ENCODE data around the gene RHOBTB3.

The RHOBTB3 gene

DNA sequence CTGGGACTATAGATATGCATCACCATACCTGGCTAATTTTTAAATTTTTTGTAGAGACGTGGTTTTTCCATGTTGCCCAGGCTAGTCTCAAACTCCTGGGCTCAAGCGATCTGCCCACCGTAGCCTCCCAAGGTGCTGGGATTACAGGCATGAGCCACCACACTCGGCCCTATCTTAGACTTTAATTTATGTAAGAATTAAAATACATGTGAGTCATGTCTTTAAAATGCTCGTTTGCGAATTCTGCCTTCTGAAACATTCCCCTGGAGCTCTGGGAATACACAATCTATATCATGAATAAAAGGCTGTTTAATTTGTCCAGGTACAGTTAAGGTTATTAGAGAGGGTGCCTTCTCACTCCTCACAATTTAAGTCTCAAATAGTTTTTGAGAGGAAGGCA lies 32.8 kb downstream of the RHOBTB3 start:
- no peak for DNase-seq (ENCODE audit: low read depth in 2 of 2)

DNA sequence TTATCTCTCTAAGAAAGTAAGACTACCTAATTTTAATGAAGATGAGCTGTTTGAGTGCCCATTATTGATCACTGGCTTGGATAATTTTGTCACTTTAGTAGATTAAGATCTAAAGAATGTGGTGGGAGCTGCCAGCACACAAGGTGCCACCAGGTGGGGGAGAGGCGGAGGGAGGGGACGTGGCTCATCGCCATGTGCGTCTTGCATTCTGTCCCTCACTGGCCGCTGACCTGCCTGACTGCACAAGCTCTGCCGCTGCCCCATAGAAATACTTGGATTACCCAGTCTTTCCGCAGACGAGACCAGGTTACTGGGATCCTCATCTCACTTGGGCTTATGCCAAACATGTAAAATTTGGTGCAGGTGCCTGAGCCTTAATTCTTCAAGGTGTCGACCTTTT lies 37.6 kb downstream of the RHOBTB3 start:
- no peak for DNase-seq (ENCODE audit: low read depth in 2 of 2)

DNA sequence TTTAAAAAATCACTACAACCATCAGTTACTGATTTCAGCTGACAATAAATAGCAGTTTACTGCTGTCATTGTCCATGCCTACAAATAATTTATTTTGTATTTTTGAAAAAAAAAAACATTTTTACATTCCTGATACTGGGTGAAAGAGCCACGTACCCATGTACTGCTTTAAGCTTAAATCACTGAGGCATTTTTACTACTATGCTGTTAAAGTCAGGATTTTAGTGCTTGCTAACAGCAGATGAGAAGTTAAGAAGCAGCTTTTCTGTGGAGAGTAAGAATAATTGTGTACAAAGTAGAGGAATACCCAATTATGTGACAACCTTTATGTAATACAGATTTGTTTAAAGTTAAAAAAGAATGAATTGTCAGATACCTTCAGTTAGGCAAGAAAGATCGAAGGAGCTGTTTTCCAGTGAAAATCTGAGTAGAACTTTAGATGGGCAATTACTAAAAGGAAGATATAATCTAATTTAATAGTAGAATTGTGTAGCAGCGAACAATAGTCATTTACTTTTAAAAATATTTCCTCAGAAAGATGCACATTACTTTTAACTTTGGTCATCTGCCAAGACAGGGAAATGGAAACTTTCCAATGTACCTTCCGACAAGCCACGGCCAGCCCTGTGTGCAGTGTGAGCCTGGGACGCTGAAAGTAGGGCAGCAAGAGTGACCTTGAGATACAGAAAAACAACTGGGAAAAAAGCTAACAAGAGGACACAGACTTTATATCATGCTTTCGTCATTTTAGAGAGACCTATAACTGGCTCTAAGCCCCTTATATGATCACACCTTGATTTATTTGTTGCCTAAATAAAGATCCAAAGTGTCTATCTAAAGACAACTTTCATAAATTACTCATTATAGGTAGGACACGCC lies 39.9 kb downstream of the RHOBTB3 start:
- no peak for DNase-seq (ENCODE audit: low read depth in 2 of 2)

DNA sequence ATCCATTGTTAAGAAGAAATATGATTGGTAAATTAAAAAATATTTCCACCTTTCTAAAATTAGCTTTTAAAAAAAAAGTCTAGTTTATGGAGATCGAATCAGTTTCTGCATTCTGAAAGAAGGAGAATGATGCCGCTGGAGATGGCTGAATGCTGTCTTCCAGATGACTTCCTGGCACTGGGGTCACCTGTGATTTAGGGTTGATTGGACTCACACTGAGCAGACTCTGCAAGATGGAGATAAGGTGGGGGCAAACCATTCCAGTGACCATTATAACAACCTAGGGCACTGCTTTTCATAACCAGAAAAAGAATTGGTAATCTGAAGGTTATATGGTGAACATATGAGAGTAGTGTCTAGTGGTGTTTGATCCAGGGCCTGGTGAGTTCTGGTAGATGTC lies 40.8 kb downstream of the RHOBTB3 start:
- no peak for DNase-seq (ENCODE audit: low read depth in 2 of 2)

GRCh38 chr5:95773335-95774059 lies 42.4 kb downstream of the RHOBTB3 start:
- DNase-seq (ENCODE audit: low read depth in 2 of 2) = no peak

- no peak for DNase-seq (ENCODE audit: low read depth in 2 of 2)
These were observed 46.3 kb downstream of the RHOBTB3 start for GRCh38 chr5:95777441-95777840.

DNA sequence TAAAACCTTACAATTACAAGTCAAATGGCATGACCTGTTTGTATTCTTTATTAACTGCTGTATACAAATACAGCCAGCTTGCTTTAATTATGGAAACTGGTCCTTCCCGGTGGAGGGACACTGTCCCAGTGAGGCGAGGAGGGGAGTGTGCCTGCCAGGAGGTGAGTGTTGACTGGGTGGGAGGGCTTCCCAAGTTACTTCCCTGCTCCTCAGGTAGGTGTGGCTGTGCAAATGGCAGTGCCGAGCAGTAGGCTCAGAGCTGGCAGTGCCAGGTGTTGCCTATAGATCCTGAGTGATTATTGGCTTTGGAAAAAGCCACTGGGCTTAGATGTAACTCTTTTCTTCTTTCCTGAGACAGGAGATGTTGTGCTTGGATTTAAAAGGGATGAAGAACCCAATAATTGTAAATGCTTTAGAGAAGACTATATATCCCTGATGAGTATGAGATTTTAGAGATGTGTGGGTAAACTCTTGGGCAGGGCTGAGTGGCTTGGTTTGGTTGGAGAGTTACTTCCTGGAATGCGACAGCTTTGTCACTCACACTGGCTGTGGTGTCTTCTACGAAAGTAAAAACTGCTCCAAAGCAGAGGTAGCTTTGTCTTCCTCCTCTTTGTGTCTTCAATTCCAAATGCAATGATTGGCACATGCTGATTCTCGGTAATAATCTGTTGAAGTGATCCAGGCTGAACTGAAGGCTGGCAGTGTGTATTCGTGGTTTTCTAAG lies 47.7 kb downstream of the RHOBTB3 start:
- DNase-seq (ENCODE audit: low read depth in 2 of 2) = no peak

DNA sequence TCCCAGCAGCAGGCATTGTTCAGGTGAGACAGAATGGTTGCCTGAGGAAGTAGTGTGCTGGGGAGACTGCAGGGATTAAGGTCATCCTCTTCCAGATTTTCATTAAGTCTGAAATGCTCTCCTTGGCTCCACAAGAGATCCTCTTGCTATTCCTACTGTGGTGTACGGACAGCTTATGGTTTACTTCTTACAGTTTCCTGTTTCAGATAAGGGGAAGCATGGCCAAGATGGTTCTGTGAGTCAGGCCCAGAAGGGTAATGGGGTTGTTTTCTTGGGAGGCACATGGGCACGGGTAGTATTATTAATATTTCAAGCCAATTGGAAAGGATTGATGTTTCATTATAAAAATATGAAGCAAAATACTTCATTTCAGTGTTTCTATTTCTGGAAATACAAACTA lies 48.5 kb downstream of the RHOBTB3 start:
- DNase-seq (ENCODE audit: low read depth in 2 of 2) = no peak

DNA sequence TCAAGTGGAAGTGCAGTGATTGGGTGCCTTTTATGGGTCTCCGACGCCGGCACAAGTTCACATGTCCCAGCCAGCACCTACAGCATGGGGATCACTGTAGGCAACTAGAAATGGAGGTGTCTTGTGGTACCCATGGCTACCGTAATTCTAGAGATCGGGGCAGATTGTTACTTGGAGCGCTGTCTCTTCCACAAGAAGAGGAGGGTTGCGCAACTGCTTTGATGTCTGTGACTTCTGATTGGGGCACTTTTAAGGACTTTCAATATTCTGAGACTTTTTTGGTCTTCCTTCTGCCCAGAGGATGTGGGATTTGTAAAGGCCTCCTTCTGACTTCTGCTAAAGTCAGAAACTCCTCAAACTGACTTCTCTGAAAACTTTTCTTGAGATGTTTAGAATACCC lies 49.5 kb downstream of the RHOBTB3 start:
- DNase-seq (ENCODE audit: low read depth in 2 of 2) = no peak

DNA sequence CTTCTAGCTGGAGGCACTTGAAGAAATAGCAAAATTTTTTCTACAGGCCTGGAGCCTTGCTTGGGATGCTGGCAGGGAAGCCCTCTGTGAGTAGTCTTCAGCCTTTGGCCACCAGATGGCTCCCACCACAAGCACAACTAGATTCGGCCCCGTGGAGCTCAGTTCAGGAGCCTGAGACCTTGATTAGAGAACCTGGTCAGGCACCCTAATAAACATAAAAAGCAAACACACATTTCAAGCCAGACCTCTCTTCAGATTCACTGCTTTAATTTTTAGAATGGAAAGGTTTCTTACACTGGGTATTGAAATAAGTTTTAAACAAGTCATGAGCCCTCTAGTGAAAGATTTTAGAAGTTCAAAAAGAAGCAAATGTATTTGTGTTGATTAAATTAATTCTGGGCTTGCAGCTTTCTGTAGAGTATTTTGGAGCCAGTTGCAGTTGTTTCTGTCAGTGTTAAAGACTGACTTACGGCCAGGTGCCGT lies 50.0 kb downstream of the RHOBTB3 start:
- peak; percentile 53 to 61 for DNase-seq (ENCODE audit: low read depth in 2 of 2)

- no peak for DNase-seq (ENCODE audit: low read depth in 2 of 2)
These were observed 51.0 kb downstream of the RHOBTB3 start for GRCh38 chr5:95782181-95782580.

- no peak for DNase-seq (ENCODE audit: low read depth in 2 of 2)
These were observed 52.5 kb downstream of the RHOBTB3 start for GRCh38 chr5:95783661-95784060.

DNA sequence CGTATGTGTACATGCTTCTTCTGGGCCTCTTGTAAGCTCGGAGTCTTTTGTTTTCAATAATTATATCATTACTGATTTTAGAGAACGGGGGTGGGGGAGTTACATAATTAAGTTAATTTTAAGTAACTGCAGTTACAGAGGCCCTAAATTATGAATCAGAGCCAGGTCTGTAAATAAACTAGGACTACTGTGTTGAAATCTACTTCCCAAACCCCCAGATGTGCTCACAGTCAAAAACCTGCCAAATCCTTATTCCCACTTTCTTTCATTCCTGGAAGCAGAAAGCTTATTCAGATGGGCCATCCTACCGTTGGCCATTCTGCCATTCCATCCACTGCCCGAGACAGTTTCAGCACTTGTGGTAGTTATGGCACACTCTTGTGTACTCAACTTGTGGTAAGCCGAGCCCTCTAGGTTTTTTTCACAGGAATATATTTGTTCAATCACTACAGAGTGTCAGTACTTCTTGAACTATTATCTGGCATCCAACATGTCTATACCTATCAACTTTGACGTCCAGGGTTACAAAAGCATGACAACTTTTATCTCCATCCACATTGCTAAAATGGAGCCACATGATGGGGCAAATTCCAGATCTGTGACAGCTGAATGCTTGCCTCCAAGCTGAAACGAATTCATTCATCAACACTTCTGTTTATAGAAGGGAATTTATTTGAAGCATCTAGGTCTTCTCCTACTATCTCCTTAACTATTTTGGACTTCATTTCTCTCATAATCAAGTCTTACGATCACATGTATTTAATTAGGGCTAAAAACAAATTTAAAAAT lies 53.6 kb downstream of the RHOBTB3 start:
- no peak for DNase-seq (ENCODE audit: low read depth in 2 of 2)

GRCh38 chr5:95786821-95787418 lies 55.8 kb downstream of the RHOBTB3 start:
- DNase-seq (ENCODE audit: low read depth in 2 of 2) = no peak

DNA sequence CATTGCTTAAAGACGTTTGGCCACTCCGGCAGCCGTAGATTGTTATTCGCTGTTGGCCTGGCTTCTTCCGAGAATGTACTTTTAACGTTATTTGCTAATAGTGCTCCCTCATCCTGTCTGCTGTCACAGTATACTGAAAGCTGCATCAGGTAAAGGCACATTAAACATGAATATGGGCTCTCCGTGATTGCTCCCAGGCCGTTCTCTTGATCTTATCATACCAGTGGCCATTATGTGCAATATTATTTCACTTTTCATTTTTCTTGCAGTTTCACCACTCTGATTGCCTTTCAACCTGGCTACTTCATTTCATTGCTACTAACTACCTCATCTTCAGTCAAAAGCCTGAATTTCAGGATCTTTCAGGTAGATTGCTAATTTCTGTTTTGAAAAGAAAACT lies 57.4 kb downstream of the RHOBTB3 start:
- no peak for DNase-seq (ENCODE audit: low read depth in 2 of 2)

GRCh38 chr5:95791751-95792150 lies 60.6 kb downstream of the RHOBTB3 start:
- DNase-seq (ENCODE audit: low read depth in 2 of 2) = no peak

DNA sequence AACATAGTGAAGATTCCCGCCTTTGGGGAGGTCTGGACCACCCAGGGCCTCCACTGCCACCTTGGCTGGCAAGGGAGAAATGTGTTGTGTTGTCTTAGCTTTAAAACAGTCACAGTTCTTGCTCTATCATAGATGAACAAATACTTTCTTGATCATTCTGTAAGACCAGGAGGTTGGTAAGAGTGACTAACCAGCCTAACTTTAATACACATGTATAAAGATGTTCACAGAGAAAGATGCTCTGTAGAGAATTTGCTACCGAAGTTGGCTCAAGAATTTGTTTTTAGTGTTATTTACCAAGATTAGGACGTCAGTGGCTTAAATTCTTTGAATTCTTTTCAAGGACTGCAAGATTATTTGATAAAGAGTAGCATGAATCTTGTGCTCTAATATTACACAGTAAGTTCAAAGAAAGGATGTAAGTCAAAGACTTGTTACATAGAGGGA lies 63.0 kb downstream of the RHOBTB3 start:
- DNase-seq (ENCODE audit: low read depth in 2 of 2) = no peak

DNA sequence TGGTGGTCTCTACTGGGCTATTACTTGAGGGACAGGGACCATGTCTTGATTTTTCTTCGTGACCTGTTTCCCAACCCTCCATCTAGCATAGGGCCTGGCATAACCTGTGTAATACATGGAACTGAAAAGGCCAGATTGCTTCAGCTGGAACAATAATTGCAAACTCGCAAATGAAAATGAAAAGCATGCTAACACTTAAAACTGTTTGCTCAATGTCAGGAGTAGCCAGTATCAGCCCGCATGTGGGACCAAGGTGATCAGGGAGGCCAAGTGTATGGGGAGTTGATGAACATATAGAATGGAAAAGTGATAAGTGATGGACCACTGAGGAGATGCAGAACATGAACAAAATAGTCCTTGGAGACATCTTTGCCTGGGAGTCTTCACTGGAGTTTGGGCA lies 66.2 kb downstream of the RHOBTB3 start:
- no peak for DNase-seq (ENCODE audit: low read depth in 2 of 2)

GRCh38 chr5:95798048-95798447 lies 66.9 kb downstream of the RHOBTB3 start:
- DNase-seq (ENCODE audit: low read depth in 2 of 2) = no peak

- DNase-seq (ENCODE audit: low read depth in 2 of 2) = no peak
These were observed 67.4 kb downstream of the RHOBTB3 start for GRCh38 chr5:95798545-95798944.

- DNase-seq (ENCODE audit: low read depth in 2 of 2) = no peak
These were observed 68.2 kb downstream of the RHOBTB3 start for GRCh38 chr5:95799191-95799835.
